EH (cell line): Measurements from ENCODE around the gene OR4D2.

Source experiments
- DNase-seq: peaks from one replicate; pipeline ENCODE4 v3.0.0-alpha.2; 2015; ENCODE audit warnings: low read depth

The OR4D2 gene

GRCh38 chr17:58174871-58175270, 8.1 kb downstream of the OR4D2 start:
- no peak for DNase-seq

GRCh38 chr17:58176200-58176599, 9.4 kb downstream of the OR4D2 start:
- peak; percentile 17 for DNase-seq

- no peak for DNase-seq
Measured at GRCh38 chr17:58181796-58182195, 15.0 kb downstream of the OR4D2 start.

- DNase-seq: no peak
Measured at GRCh38 chr17:58183514-58183913, 16.7 kb downstream of the OR4D2 start.

GRCh38 chr17:58184308-58184985, 17.7 kb downstream of the OR4D2 start:
- DNase-seq: peak; percentile 48

GRCh38 chr17:58184986-58185761, 18.4 kb downstream of the OR4D2 start:
- DNase-seq: no peak

- no peak for DNase-seq
Measured at GRCh38 chr17:58186591-58186990, 19.8 kb downstream of the OR4D2 start.

GRCh38 chr17:58187063-58187462, 20.3 kb downstream of the OR4D2 start:
- no peak for DNase-seq

- no peak for DNase-seq
Measured at GRCh38 chr17:58187675-58188074, 20.9 kb downstream of the OR4D2 start.

- peak; percentile 84 for DNase-seq
Measured at GRCh38 chr17:58189436-58190146, 22.8 kb downstream of the OR4D2 start.

- no peak for DNase-seq
Measured at GRCh38 chr17:58191241-58191896, 24.6 kb downstream of the OR4D2 start.

- no peak for DNase-seq
Measured at GRCh38 chr17:58192612-58193011, 25.8 kb downstream of the OR4D2 start, which contains the start of gene EPX. Gene EPX, plus strand, starts transcription at chr17:58192726. Its CDS starts 121 bp downstream, at chr17:58192847.

GRCh38 chr17:58193641-58194255, 27.0 kb downstream of the OR4D2 start:
- DNase-seq: no peak

GRCh38 chr17:58195518-58196123, 28.8 kb downstream of the OR4D2 start:
- DNase-seq: no peak

- DNase-seq: no peak
Measured at GRCh38 chr17:58196610-58197009, 29.8 kb downstream of the OR4D2 start.

GRCh38 chr17:58200024-58200633, 33.3 kb downstream of the OR4D2 start:
- peak; percentile 63 for DNase-seq

GRCh38 chr17:58202859-58203258, 36.1 kb downstream of the OR4D2 start:
- DNase-seq: no peak

GRCh38 chr17:58204796-58205195, 38.0 kb downstream of the OR4D2 start:
- peak; percentile 9 for DNase-seq

GRCh38 chr17:58205936-58206335, 39.2 kb downstream of the OR4D2 start:
- no peak for DNase-seq

GRCh38 chr17:58207451-58207850, 40.7 kb downstream of the OR4D2 start:
- DNase-seq: no peak

GRCh38 chr17:58208344-58208743, 41.6 kb downstream of the OR4D2 start:
- no peak for DNase-seq
